ENCODE results near the gene METRN.

METRN gene

DNA sequence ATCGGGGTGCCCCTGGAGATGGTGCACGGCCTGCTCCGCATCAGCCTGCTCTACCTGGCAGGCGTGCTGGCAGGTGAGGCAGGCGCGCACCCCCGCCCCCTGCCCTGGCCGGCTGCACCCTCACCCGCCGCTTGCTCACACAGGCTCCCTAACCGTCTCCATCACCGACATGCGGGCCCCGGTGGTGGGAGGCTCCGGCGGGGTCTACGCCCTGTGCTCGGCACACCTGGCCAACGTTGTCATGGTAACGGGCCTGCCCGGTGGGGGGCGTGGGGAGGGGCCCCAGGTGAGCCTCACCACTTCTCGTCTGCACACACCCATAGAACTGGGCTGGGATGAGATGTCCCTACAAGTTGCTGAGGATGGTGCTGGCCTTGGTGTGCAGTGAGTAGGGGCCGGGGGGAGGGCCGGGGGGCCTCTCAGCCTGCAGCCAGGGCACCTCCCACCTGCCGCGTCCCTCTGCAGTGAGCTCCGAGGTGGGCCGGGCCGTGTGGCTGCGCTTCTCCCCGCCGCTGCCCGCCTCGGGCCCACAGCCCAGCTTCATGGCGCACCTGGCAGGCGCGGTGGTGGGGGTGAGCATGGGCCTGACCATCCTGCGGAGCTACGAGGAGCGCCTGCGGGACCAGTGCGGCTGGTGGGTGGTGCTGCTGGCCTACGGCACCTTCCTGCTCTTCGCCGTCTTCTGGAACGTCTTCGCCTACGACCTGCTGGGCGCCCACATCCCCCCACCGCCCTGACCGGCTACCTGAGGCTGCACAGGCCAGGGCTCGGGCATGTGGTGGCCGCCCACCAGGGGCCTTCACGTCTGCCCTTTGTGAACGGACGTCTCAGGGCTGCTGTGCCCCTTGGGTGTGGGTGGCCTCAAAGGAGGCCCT, 37.4 kb upstream of the METRN start:
- no peak for DNase-seq (ENCODE audit: extremely low read depth in 1 of 2, low read depth in 1 of 2)

DNA sequence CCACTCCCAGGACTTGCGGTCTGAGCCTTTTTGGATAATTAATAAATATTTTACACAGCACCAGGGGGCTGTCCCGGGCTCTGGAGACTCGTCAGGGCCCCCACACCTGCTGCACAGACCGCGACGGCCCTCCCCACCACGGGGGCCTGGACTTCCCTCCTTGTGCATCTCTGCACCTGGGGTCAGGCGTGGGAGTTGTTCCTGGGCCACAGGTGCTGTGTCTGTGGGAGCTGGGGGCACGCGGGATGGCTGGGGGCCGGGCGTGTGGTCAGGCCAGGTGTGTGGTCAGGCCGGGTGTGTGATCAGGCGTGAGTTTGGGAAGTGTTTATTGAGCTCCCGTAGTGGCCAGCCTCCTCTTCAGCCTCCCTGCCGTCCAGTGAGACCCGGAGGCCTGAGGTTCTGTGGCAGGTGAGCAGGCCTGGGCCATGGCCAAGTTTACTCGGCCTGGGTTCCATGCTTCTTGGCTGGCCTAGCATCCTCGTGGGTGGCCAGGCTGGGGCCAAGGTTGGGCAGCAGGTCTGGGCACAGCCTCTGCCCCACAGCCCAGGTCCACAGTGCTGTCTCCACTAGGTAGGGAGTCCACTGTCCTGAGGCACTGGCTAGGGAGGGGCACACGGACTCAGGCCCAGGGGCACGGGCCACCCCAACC, 36.6 kb upstream of the METRN start:
- DNase-seq (ENCODE audit: extremely low read depth in 1 of 2, low read depth in 1 of 2), result no peak

DNA sequence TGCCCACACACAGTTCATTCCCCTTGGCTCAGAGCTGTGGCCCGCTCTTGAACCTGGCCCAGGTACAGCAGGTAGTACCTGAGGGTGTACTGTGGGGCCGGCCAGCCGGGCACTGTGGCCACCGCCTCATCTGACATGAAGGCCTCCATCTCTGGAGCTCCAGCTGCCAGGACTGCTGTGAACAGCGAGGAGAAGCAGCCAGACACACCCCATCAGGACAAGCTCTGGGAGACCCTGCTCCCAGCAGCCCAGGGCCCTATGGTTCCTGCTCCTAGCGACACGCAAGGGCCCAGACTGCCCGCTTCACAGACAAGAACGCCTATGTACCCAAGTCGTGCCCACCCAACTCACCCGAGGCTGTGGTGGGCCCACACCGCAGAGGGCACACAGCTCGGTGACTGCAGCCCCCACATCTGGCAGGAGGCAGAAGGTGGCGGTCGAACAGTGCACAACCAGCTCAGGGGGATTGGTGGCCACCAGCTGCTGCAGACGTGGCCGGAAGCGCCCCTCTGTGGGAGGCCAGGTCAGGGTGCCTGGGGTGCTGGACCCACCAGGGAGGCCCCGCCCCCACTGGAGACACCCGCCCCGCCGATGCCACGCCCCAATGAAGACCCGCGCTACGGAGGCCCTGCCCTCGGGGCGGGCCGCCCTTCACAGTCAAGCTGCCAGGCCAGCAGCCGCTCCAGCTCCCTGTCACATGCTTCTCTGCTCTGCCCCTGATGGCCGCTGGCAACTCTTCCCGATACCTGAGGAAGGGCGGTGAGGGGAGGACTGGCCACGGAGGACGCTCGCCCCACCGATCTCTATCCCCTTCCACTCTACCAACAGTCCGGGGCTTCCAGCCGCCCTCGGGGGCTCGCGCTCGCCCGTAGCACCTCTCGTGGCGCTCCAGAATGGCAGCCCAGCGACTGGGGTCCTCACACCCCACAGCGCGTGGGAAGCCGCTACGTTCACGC, 35.8 kb upstream of the METRN start:
- DNase-seq (ENCODE audit: extremely low read depth in 1 of 2, low read depth in 1 of 2), result no peak

DNA sequence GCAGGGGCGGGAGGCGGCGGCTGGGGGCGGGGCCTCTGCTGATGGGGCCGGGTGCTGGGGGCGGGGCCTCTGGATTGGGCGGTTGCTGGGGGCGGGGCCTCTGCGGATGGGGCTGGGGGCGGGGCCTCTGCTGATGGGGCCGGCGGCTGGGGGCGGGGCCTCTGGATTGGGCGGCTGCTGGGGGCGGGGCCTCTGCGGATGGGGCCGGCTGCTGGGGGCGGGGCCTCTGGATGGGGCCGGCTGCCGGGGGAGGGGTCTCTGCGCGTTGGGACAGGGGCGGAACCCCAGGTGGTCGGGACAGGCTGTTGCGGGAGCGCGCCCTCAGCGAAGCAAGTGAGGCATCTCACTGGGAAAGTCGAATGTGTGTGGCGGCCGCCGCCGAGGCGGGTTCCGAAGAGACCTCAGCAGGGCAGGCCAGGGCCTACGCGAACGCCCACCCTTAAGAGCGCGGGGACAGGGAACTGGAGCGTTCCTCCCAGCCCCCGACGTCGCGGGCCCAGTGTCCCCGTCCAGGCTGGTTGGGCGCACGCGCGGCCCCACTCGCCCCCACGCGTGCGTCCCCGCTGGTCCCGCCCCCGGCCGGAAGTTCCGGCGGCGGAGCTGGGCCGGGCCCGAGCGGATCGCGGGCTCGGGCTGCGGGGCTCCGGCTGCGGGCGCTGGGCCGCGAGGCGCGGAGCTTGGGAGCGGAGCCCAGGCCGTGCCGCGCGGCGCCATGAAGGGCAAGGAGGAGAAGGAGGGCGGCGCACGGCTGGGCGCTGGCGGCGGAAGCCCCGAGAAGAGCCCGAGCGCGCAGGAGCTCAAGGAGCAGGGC, 34.9 kb upstream of the METRN start, which contains the start of gene STUB1:
Gene STUB1 (plus strand): TSS at position 597 of the 811 bp plus-strand sequence. CDS start 116 bp downstream, at position 713.
- DNase-seq (ENCODE audit: extremely low read depth in 1 of 2, low read depth in 1 of 2), result peak; percentile 56 to 82

DNA sequence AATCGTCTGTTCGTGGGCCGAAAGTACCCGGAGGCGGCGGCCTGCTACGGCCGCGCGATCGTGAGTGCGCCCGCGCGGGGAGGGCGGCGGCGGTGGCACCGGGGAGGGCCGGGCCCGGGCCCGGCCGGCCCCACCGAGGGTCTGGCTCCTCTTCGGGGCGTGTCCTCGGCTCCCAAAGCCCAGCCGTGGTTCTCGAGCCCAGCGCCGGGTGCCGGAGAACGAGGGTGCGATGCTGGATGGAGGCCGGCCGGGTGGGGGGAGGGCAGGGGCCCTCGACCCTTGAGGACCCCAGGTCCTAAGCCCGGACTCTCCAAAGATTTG, 34.3 kb upstream of the METRN start:
- no peak for DNase-seq (ENCODE audit: extremely low read depth in 1 of 2, low read depth in 1 of 2)

DNA sequence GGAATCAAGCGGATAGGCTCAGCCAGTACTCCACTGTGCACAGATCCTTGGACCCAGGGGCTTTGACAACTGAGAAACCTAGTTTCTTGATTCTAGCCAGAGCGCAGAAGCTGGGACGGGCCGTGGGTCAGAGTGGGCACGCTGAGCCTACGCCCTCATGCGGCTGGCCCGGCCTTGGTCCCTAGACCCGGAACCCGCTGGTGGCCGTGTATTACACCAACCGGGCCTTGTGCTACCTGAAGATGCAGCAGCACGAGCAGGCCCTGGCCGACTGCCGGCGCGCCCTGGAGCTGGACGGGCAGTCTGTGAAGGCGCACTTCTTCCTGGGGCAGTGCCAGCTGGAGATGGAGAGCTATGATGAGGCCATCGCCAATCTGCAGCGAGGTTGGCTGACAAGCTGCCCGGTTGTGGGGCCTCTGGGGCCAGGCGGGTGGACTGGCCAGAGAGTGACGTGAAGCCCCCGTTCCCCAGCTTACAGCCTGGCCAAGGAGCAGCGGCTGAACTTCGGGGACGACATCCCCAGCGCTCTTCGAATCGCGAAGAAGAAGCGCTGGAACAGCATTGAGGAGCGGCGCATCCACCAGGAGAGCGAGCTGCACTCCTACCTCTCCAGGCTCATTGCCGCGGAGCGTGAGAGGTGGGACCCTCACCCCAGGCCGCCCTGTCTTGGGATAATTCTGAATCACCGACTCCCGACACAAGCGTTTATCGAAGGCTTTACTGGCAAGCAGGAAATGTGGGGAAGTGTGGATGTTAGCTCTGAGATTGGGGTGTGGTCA, 33.8 kb upstream of the METRN start:
- DNase-seq (ENCODE audit: extremely low read depth in 1 of 2, low read depth in 1 of 2), result no peak

DNA sequence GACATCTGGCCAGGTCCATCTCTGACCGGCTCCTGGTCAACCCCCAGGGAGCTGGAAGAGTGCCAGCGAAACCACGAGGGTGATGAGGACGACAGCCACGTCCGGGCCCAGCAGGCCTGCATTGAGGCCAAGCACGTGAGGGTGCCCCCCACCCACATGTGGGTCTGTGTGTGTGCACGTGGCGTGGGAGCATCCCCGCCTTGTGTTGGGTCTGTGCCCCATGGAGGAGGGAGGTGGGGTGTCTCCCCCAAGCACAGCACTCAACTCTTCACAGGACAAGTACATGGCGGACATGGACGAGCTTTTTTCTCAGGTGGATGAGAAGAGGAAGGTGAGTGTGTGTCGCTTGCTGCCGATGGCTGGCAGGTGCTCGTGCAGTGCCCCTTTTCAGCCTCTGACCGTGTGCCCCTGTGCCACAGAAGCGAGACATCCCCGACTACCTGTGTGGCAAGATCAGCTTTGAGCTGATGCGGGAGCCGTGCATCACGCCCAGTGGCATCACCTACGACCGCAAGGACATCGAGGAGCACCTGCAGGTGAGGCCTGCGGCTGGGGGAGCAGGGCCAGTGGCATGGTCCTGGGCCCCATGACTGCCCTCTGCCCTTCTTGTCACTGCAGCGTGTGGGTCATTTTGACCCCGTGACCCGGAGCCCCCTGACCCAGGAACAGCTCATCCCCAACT, 33.0 kb upstream of the METRN start:
- no peak for DNase-seq (ENCODE audit: extremely low read depth in 1 of 2, low read depth in 1 of 2)

DNA sequence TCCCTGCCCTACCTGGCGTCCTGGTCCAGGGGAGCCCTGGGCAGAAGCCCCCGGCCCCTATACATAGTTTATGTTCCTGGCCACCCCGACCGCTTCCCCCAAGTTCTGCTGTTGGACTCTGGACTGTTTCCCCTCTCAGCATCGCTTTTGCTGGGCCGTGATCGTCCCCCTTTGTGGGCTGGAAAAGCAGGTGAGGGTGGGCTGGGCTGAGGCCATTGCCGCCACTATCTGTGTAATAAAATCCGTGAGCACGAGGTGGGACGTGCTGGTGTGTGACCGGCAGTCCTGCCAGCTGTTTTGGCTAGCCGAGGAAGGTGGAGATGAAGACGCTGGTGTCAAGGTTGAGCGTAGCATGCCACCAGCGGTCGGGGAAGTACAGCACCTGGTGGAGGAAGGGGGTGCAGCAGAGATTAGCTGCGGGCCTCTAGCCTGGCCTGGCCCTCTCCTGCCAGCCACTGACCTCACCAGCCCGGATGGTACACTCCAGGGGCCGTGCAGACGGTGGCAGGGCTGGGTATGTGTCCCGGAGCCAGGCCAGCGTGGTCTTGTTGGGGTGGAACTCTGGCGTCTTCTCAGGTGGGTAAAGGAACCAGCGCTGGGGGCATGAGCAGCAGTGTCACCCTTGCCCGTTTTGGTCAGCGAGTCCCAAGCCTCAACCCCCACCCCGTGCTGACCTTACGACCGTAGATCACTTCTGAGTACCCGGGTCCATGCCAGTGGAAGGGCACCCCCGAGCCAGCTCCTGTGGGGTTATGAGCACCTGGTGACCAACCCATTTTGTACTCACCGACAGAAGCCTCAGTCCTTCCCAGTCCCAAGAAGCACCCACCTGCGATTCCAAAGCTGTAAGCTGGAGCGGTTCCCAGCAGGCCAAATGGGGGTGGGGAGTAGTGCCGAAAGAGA, 32.2 kb upstream of the METRN start:
- no peak for DNase-seq (ENCODE audit: extremely low read depth in 1 of 2, low read depth in 1 of 2)

DNA sequence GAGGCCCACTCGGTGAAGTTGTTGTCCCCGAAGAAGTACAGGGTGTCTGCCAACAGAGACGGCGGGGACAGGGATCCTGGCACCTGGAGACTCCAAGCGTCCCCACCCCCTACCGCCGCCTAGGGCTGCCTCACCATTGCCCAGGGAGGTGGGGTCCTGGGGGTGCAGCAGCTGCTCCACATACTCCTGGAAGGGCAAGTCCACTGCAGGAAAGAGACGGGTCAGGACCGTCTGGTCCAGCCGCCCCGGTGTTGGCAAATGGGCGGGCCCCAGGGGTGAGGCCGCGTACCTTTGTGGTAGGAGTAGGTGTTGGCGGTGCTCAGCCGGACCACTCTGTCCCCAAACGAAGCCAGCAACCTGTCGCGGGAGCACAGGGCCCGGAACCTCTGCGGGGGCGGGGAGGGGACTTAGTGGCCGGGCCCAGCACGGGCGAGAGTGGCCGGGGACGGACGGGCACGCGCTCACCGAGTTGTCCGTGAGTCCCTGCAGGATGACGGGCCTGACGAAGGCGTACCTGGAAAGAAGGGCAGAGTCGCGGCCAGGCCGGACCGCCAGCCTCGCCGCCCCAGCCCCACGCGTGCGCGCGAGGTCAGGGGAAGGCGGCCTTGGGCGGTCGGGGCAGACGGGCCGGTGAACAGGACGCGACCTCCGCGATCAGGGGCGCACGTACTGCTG, 31.4 kb upstream of the METRN start:
- no peak for DNase-seq (ENCODE audit: extremely low read depth in 1 of 2, low read depth in 1 of 2)

DNA sequence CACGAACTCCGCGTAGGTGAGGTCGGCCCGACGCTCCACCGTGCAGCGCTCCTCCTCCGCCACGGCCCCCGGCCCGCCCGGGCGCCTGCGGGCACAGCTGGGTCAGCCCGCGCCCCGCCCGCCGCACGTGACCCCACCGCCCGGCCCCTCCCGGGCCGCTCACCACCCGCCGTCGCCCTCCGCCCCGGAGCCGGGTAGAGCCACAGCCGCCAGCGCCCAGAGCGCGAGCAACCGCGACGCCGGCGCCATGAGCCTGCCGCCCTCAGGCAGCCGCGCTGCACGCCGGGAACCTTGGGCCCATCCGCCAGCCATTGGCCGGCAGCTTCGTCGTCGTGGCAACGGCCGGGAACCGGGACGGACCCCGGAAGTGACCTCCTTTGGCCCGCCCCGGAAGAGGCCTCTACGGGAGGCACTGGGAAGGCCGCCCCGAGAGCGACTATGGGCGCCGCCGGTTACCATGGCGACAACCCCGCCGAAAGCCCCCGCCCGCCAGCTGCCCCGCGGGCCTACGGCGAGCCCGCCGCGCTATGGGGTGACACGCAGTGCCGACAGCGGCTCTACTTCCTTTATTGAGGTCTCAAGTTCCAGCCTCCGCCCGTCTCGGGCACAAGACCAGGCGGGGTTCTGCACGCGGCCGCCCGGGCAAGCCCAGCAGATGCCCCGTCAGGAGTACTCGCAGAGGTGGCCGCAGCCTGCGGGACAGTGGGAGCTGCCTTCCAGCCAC, 30.7 kb upstream of the METRN start, which contains the start of gene JMJD8:
Gene JMJD8 (minus strand): TSS at position 264 of the 724 bp plus-strand sequence. CDS start 15 bp downstream, at position 249.
- DNase-seq (ENCODE audit: extremely low read depth in 1 of 2, low read depth in 1 of 2), result peak; percentile 85 to 94

DNA sequence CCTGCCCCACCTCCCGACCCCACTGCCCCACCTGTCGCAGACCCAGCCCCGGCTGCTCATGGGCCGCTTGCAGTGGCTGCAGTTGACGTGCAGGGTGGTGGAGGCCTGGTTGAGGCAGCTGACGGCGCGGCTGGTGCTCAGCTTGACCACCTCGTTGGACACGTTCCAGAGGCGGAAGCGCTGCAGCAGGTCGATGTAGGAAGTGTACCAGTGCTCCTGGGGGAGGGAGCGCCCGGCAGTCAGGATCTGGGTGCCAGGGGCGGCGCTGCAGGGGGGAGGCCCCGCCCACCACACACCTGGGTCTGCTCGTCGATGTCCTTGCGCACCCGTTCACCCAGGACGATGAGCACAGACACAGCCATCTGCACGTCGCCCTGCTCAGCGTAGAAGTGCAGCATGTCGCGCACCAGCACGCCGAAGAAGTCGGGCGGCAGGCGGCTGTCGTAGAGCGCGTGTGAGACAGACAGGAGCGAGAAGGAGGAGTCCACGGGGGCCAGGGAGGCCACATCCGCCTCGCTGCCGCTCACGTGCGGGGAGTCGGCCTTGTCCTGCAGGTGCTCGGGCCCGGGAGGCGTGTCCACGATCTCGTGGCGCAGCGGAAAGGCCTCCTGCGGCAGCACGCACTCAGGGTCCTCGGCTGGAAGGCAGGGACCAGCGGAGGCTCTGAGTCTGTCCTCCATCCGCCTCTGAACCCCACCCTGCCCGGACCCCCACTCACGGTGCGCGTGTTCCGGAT, 29.8 kb upstream of the METRN start:
- DNase-seq (ENCODE audit: extremely low read depth in 1 of 2, low read depth in 1 of 2), result no peak

DNA sequence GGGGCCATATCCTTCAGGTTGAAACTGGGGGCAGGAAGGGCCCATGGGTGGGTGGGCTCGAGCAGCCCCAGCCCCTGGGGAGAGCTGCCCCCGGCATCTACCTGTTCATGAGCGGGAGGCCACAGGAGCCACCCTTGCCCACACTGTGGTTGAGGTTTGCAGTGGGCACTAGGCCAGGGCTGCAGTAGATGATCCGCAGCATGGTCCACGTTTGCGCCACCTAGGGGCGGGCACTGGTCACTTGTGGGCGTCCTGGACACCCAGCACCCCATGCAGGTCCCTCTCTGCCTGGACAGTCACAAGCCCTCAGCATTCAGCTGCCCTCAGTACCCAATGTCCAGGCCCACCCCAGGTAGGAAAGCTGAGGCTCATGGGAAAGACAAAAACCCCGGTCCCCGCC, 29.0 kb upstream of the METRN start:
- DNase-seq (ENCODE audit: extremely low read depth in 1 of 2, low read depth in 1 of 2), result no peak

DNA sequence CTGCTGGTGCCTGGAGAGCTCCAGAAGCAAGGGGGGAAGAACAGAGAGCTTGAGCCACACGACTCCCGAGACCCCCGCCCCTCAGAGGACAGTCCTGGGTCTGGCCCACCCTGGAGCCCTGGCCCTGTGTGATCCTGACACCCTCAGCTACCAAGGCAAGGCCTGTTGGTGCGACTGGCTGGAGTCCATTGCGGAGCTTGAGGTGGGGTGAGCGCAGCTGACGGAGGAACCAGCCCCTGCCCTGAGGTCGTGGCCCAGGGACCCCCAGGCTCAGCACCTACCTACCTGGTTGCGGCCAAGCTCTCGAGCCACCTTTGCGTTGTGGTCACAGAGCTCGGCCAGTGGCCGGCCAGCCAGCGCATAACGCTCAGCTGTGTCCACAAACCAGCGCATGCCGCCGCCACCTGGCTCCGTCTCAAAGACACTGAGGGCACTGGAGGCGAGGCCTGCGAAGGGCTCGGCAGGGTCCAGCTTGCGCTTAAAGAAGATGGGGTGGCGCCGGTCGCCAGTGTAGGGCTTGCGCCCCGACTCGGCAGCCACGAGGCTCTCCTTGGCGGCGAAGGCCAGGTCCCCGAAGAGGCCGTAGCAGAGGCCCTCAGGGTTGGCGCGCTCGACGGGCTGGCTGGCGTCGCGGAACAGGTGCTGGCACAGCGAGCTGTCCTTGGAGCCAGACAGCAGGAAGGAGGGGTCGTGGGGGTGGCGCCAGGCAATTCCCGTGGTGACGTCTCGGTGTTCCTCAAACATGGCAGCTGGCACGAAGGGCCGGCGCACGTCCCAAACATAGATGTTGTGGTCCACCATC, 28.3 kb upstream of the METRN start:
- DNase-seq (ENCODE audit: extremely low read depth in 1 of 2, low read depth in 1 of 2), result no peak

DNA sequence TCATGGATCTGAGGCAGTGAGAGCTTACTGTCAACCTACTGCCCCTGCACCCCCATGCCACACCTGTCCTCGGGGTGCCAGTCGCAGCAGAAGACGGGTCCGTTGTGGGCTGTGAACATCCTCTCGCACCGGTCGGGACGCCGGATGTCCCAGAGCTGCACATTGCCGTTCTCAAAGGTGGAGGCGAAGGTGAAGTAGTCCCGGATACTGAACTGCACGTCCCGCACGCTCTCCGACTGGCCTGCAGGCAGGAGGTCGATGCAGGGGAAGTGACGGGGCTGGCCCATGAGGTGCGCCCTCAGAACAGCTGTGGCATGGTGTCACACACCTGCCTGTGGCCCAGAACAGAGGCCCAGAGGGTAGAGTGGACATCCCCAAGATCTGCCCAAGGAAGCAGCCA, 27.4 kb upstream of the METRN start:
- no peak for DNase-seq (ENCODE audit: extremely low read depth in 1 of 2, low read depth in 1 of 2)

DNA sequence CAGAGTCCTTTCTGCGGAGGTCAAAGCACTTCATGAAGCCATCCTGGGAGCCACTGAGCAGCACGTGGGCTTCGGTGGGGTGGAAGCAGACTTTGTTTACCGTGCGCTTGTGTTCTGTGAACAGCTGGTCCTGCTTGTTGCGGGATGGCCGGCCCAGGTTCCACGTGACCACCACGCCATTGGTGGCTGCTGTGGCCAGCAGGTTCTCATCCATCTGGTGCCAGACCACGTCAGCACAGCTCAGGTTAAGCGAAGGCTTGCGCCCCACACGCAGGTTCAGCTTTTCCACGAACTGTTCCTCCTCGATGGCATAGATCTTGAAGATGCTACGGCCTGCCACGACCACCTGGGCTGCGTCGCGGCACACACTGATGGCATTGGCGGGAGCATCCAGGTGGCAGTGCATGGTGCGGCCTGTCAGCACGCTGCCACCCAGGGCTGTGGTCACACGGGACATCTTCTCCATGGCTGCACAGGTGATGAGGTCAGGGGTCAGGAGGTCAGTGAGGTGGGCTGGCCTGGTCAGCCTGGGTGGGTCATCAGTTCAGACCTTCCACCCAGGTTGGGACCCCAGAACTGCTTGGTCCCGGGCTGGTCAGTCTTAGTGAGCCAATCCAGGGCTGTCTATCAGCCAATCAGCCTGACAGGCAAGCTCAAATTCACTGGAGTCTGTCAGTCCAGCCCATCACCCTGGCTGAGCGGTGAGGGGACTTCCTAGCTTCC, 25.6 kb upstream of the METRN start:
- DNase-seq (ENCODE audit: extremely low read depth in 1 of 2, low read depth in 1 of 2), result no peak

All from activated CD8-positive, alpha-beta memory T cell treated with anti-CD3 and anti-CD28 coated beads for 1 hour (primary cell).